ENCODE measurements around the gene EEIG1. TPM values are rescaled to one million over a fixed set of nuclear protein-coding genes. Genes with fewer than 3 reads are reported as not detected.

The EEIG1 gene
- total and polyA plus RNA-seq, 2 donors (not counting 1 experiment from before 2014, with no cell fraction given): 57.2 to 245 TPM

- ATAC-seq (ENCODE audit: low read depth) (no peak), DNase-seq (no peak)
- intact Hi-C loops (cut with micrococcal nuclease): no loop called here
- no peak overlapping the region for H3K4me2 ChIP-seq (replicated peaks; ENCODE audit: low read depth, low read length, poor library complexity, severe bottlenecking)
- H3K36me3 ChIP-seq (replicated peaks in 1 of 2; ENCODE audit: control extremely low read depth in 1 of 2, control insufficient read depth in 1 of 2, extremely low read depth in 1 of 2, insufficient read depth in 2 of 2, low read length in 1 of 2): peaks cover 0 to 51% of the 10 kb centered on the region in 2 experiments
- H3K79me2 ChIP-seq (ENCODE audit: control insufficient read depth, insufficient read depth, low read length): peaks cover 22% of the 10 kb centered on the region
- TF ChIP-seq CTCF (IDR thresholded peaks at IDR 0.05): no peak
- TF ChIP-seq EZH2 (IDR thresholded peaks at IDR 0.05; ENCODE audit: borderline replicate concordance, insufficient read depth, low read depth, low read length, poor library complexity, severe bottlenecking): no peak
- Mint-ChIP-seq H3K9me3 (ENCODE audit: insufficient read depth) (no peaks in the 10 kb centered on the region), H3K27ac (no peak overlapping the region), H3K27me3 (no peaks in the 10 kb centered on the region), H3K4me3 (no peak overlapping the region), H3K4me1 (peaks cover 43% of the 10 kb centered on the region)
- no peak overlapping the region for H3K27ac ChIP-seq (ENCODE audit: low read length in 2 of 2)
- POLR2A ChIA-PET: interaction anchor here (0.8 to 1.0 kb wide), 2 partner anchors 9 to 42 kb away, joined by 3 to 4 read pairs; no protein-coding TSS in a partner anchor
- H3K9ac ChIP-seq (ENCODE audit: low read length): no peak overlapping the region
- H2AFZ ChIP-seq (ENCODE audit: insufficient read depth, low read depth, low read length, poor library complexity, severe bottlenecking): no peak overlapping the region
- CTCF ChIA-PET: interaction anchor here (0.7 to 12.6 kb wide), 25 partner anchors 11 to 334 kb away, joined by 3 to 310 read pairs (median 6); partner anchors contain the start of genes EEIG1 and GOLGA2
- H3K4me3 ChIP-seq (ENCODE audit: control extremely low read depth in 1 of 5, extremely low read depth in 1 of 5, insufficient read depth in 1 of 5, low read depth in 2 of 5, low read length in 4 of 5): no peak overlapping the region
- H3K9me3 ChIP-seq (ENCODE audit: control extremely low read depth in 1 of 3, control insufficient read depth in 2 of 3, insufficient read depth in 1 of 3, low read length in 2 of 3): peaks cover 0 to 4% (median 0%) of the 10 kb centered on the region in 3 donors
- 88% methylated on average over 15 of the region's 18 CpGs for WGBS (ENCODE audit: insufficient coverage)
- peaks cover 44% of the 10 kb centered on the region for H4K20me1 ChIP-seq (ENCODE audit: control insufficient read depth, insufficient read depth, low read length, poor library complexity, severe bottlenecking)
- no peaks in the 10 kb centered on the region for H3K27me3 ChIP-seq (replicated peaks in 1 of 4; ENCODE audit: control extremely low read depth in 1 of 4, control insufficient read depth in 3 of 4, insufficient read depth in 4 of 4, low read length in 3 of 4)
- H3K4me1 ChIP-seq (ENCODE audit: control insufficient read depth in 2 of 2, insufficient read depth in 2 of 2, low read length in 2 of 2): peaks cover 33 to 39% of the 10 kb centered on the region in 2 donors
These were observed 39.5 kb downstream of the EEIG1 start for GRCh38 chr9:127941062-127941960.

GRCh38 chr9:127940593-127940992, 40.2 kb downstream of the EEIG1 start:
- ChIA-PET POLR2A (interaction anchor here (0.8 to 1.0 kb wide), 2 partner anchors 9 to 43 kb away, joined by 3 to 4 read pairs; no protein-coding TSS in a partner anchor), CTCF (interaction anchor here (0.7 to 12.6 kb wide), 7 partner anchors 15 to 335 kb away, joined by 3 to 310 read pairs (median 5); partner anchors contain the start of gene GOLGA2)
- no CpG with 5 or more reads among the region's 4 CpGs for WGBS (ENCODE audit: insufficient coverage)
- Mint-ChIP-seq H3K27ac (peak overlapping the region; percentile 1), H3K4me1 (peaks cover 51% of the 10 kb centered on the region), H3K9me3 (ENCODE audit: insufficient read depth) (no peaks in the 10 kb centered on the region), H3K4me3 (no peak overlapping the region), H3K27me3 (no peaks in the 10 kb centered on the region)
- no peak for ATAC-seq (ENCODE audit: low read depth)
- no peak overlapping the region for H3K9ac ChIP-seq (ENCODE audit: low read length)
- DNase-seq: no peak
- no peak for TF ChIP-seq EZH2 (IDR thresholded peaks at IDR 0.05; ENCODE audit: borderline replicate concordance, insufficient read depth, low read depth, low read length, poor library complexity, severe bottlenecking)
- TF ChIP-seq CTCF (IDR thresholded peaks at IDR 0.05): no peak
- H3K4me1 ChIP-seq (ENCODE audit: control insufficient read depth in 2 of 2, insufficient read depth in 2 of 2, low read length in 2 of 2): peaks cover 40 to 47% of the 10 kb centered on the region in 2 donors
- H4K20me1 ChIP-seq (ENCODE audit: control insufficient read depth, insufficient read depth, low read length, poor library complexity, severe bottlenecking): peaks cover 39% of the 10 kb centered on the region
- intact Hi-C loops (cut with micrococcal nuclease): no loop called here
- no peak overlapping the region for H3K27ac ChIP-seq (ENCODE audit: low read length in 2 of 2)
- H3K4me2 ChIP-seq (replicated peaks; ENCODE audit: low read depth, low read length, poor library complexity, severe bottlenecking): no peak overlapping the region
- H3K36me3 ChIP-seq (replicated peaks in 1 of 2; ENCODE audit: control extremely low read depth in 1 of 2, control insufficient read depth in 1 of 2, extremely low read depth in 1 of 2, insufficient read depth in 2 of 2, low read length in 1 of 2): peaks cover 0 to 51% of the 10 kb centered on the region in 2 experiments
- H3K9me3 ChIP-seq (ENCODE audit: control extremely low read depth in 1 of 3, control insufficient read depth in 2 of 3, insufficient read depth in 1 of 3, low read length in 2 of 3): peaks cover 0 to 4% (median 0%) of the 10 kb centered on the region in 3 donors
- H2AFZ ChIP-seq (ENCODE audit: insufficient read depth, low read depth, low read length, poor library complexity, severe bottlenecking): no peak overlapping the region
- peaks cover 29% of the 10 kb centered on the region for H3K79me2 ChIP-seq (ENCODE audit: control insufficient read depth, insufficient read depth, low read length)
- no peaks in the 10 kb centered on the region for H3K27me3 ChIP-seq (replicated peaks in 1 of 4; ENCODE audit: control extremely low read depth in 1 of 4, control insufficient read depth in 3 of 4, insufficient read depth in 4 of 4, low read length in 3 of 4)
- H3K4me3 ChIP-seq (ENCODE audit: control extremely low read depth in 1 of 5, extremely low read depth in 1 of 5, insufficient read depth in 1 of 5, low read depth in 2 of 5, low read length in 4 of 5): no peak overlapping the region

All from B cell (primary cell).